ENCODE data around the gene SAMD4B.

- no peak for TF ChIP-seq CTCF (IDR thresholded peaks at IDR 0.05)
- no peak for TF ChIP-seq POLR2AphosphoS5 (IDR thresholded peaks at IDR 0.05)
Measured at GRCh38 chr19:39304701-39305571, 37.3 kb upstream of the SAMD4B start.

Measured in prostate gland (tissue), 2 donors.